H9 (cell line): ENCODE measurements around the gene OR2L3. TPM values are rescaled to one million over a fixed set of nuclear protein-coding genes. Genes with fewer than 3 reads are reported as not detected.

ENCODE experiments used
- DNase-seq: peaks from one replicate; pipeline ENCODE4 v3.0.0-alpha.2; 2017
- H2AFZ ChIP-seq: one replicate; pipeline ENCODE4 v1.6.1; 2013; ENCODE audit warnings: mild to moderate bottlenecking, low read length, control low read depth, moderate library complexity
- H2AK5ac ChIP-seq: 2 replicates; pipeline ENCODE4 v1.6.1; 2013; ENCODE audit warnings: low read length, control low read depth, mixed read lengths; ENCODE audit not compliant: insufficient read length
- H2BK120ac ChIP-seq: one replicate; pipeline ENCODE4 v1.6.1; 2013; ENCODE audit warnings: low read depth, mild to moderate bottlenecking, low read length, control low read depth, inconsistent platforms; ENCODE audit not compliant: poor library complexity, severe bottlenecking
- H2BK12ac ChIP-seq: 2 replicates; pipeline ENCODE4 v1.6.1; 2013; ENCODE audit warnings: low read length, control low read depth, mixed read lengths, low read depth; ENCODE audit not compliant: insufficient read length
- H2BK15ac ChIP-seq: 2 replicates; pipeline ENCODE4 v1.6.1; 2013; ENCODE audit warnings: low read depth, low read length, control low read depth
- H2BK20ac ChIP-seq: one replicate; pipeline ENCODE4 v1.6.1; 2013; ENCODE audit warnings: low read depth, mild to moderate bottlenecking, low read length, control low read depth, inconsistent platforms; ENCODE audit not compliant: poor library complexity, severe bottlenecking
- H2BK5ac ChIP-seq: 2 replicates; pipeline ENCODE4 v1.6.1; 2013; ENCODE audit warnings: low read length, control low read depth, mixed read lengths; ENCODE audit not compliant: insufficient read length
- H3K14ac ChIP-seq: 2 replicates; pipeline ENCODE4 v1.6.1; 2013; ENCODE audit warnings: low read length, control low read depth; ENCODE audit not compliant: insufficient read depth
- H3K18ac ChIP-seq: 2 replicates; pipeline ENCODE4 v1.6.1; 2013; ENCODE audit warnings: low read depth, mild to moderate bottlenecking, mixed read lengths, low read length, control low read depth; ENCODE audit not compliant: insufficient read length
- H3K23ac ChIP-seq: 2 replicates; pipeline ENCODE4 v1.6.1; 2013; ENCODE audit warnings: low read length, control low read depth, mixed read lengths, low read depth; ENCODE audit not compliant: insufficient read length
- H3K23me2 ChIP-seq: 2 replicates; pipeline ENCODE4 v1.6.1; 2013; ENCODE audit warnings: low read depth, mild to moderate bottlenecking, mixed read lengths, low read length, control low read depth; ENCODE audit not compliant: insufficient read length, poor library complexity, severe bottlenecking
- H3K27ac ChIP-seq: 2 replicates; pipeline ENCODE4 v1.5.1; 2013; ENCODE audit warnings: low read length, control low read depth, mixed read lengths, low read depth; ENCODE audit not compliant: insufficient read length
- H3K27me3 ChIP-seq: 2 replicates; pipeline ENCODE4 v1.6.1; 2013; ENCODE audit warnings: low read length, control low read depth, inconsistent platforms; ENCODE audit not compliant: insufficient read depth
- H3K4ac ChIP-seq: 2 replicates; pipeline ENCODE4 v1.6.1; 2013; ENCODE audit warnings: low read depth, mild to moderate bottlenecking, control low read depth, inconsistent platforms, low read length, moderate library complexity
- H3K4me1 ChIP-seq: 2 replicates; pipeline ENCODE4 v1.6.1; 2013; ENCODE audit warnings: low read length, control low read depth, inconsistent platforms; ENCODE audit not compliant: insufficient read depth
- H3K4me2 ChIP-seq: 2 replicates; pipeline ENCODE4 v1.6.1; 2013; ENCODE audit warnings: low read length, control low read depth, mixed read lengths; ENCODE audit not compliant: insufficient read length, insufficient read depth
- H3K56ac ChIP-seq: 2 replicates; pipeline ENCODE4 v1.6.1; 2013; ENCODE audit warnings: low read depth, mild to moderate bottlenecking, mixed read lengths, low read length, control low read depth; ENCODE audit not compliant: insufficient read length
- H3K79me1 ChIP-seq: 2 replicates; pipeline ENCODE4 v1.6.1; 2013; ENCODE audit warnings: low read depth, mild to moderate bottlenecking, moderate library complexity, low read length, control low read depth, inconsistent platforms; ENCODE audit not compliant: insufficient read depth, poor library complexity, severe bottlenecking
- H3K79me2 ChIP-seq: 2 replicates; pipeline ENCODE4 v1.6.1; 2013; ENCODE audit warnings: low read length, control low read depth, inconsistent platforms; ENCODE audit not compliant: insufficient read depth
- H3K9ac ChIP-seq: 2 replicates; pipeline ENCODE4 v1.6.1; 2013; ENCODE audit warnings: low read length, control low read depth, mixed read lengths; ENCODE audit not compliant: insufficient read length; ENCODE audit errors: extremely low read depth
- H3K9me3 ChIP-seq: one replicate; pipeline ENCODE4 v1.6.1; 2013; ENCODE audit warnings: low read depth, low read length, inconsistent platforms; ENCODE audit not compliant: control insufficient read depth
- H3T11ph ChIP-seq: one replicate; pipeline ENCODE4 v1.6.1; 2013; ENCODE audit warnings: mild to moderate bottlenecking, low read length, control low read depth, inconsistent platforms
- H4K20me1 ChIP-seq: one replicate; pipeline ENCODE4 v1.6.1; 2013; ENCODE audit not compliant: control insufficient read depth, insufficient read length, insufficient read depth
- H4K5ac ChIP-seq: 2 replicates; pipeline ENCODE4 v1.6.1; 2013; ENCODE audit warnings: low read depth, mild to moderate bottlenecking, mixed read lengths, low read length, control low read depth; ENCODE audit not compliant: insufficient read length
- H4K8ac ChIP-seq: replicated peaks from 2 replicates; pipeline ENCODE4 v1.6.1; 2013; ENCODE audit warnings: low read length, control low read depth, mixed read lengths, low read depth; ENCODE audit not compliant: insufficient read length
- H4K91ac ChIP-seq: 2 replicates; pipeline ENCODE4 v1.6.1; 2013; ENCODE audit warnings: low read depth, mild to moderate bottlenecking, moderate library complexity, mixed read lengths, low read length, control low read depth; ENCODE audit not compliant: insufficient read length
- H3K27ac Mint-ChIP-seq, 3 experiments: 2 replicates in 2 of 3; 3 replicates in 1 of 3; pipeline ENCODE4 v1.8.0; 2020 to 2021; ENCODE audit warnings: mixed read lengths in 3 of 3, mild to moderate bottlenecking in 1 of 3, moderate library complexity in 1 of 3
- H3K27me3 Mint-ChIP-seq: 2 replicates; pipeline ENCODE4 v1.8.0; 2021; ENCODE audit warnings: low read depth, mild to moderate bottlenecking, moderate library complexity, mixed read lengths
- H3K36me3 Mint-ChIP-seq, 3 experiments: 2 replicates in 2 of 3; 3 replicates in 1 of 3; pipeline ENCODE4 v1.8.0; 2020 to 2021; ENCODE audit warnings: low read depth in 3 of 3, mixed read lengths in 3 of 3; ENCODE audit not compliant: insufficient read depth in 1 of 3
- H3K4me1 Mint-ChIP-seq, 2 experiments: 2 replicates each; pipeline ENCODE4 v1.8.0; 2020; ENCODE audit warnings: mixed read lengths in 2 of 2
- H3K4me3 Mint-ChIP-seq, 2 experiments: 2 replicates in 1 of 2; 3 replicates in 1 of 2; pipeline ENCODE4 v1.8.0; 2020 to 2021; ENCODE audit warnings: mild to moderate bottlenecking in 2 of 2, mixed read lengths in 2 of 2, moderate library complexity in 1 of 2
- H3K9me3 Mint-ChIP-seq, 2 experiments: 2 replicates in 1 of 2; 3 replicates in 1 of 2; pipeline ENCODE4 v1.8.0; 2020; ENCODE audit warnings: mild to moderate bottlenecking in 2 of 2, mixed read lengths in 2 of 2, moderate library complexity in 1 of 2
- CTCF ChIP-seq: fragments of 200-600 bp; sonication (generic); conservative IDR thresholded peaks from 3 replicates; pipeline ENCODE4 v1.8.0; 2021; ENCODE audit warnings: antibody characterized with exemption, mild to moderate bottlenecking
- WGBS: extraction: QIAGEN DNeasy Blood & Tissue Kit; methylation state at CpG from one replicate; pipeline ENCODE4 v1.1.7; 2013; ENCODE audit warnings: missing lambda C conversion rate, low lambda C conversion rate, mixed read lengths; ENCODE audit not compliant: insufficient read length; ENCODE audit errors: extremely low coverage; 5-methylcytosine and 5-hydroxymethylcytosine counted together
- total RNA-seq: library from RNA; stranded (reverse); gene quantifications from 2 replicates; pipeline ENCODE4 v1.2.1, GENCODE V29; 2021

The OR2L3 gene
- total RNA-seq, 1 experiment from 2014 or later, result not detected

GRCh38 chr1:247998811-247999210, 47.8 kb upstream of the OR2L3 start:
- Histone ChIP-seq H3K18ac (no peak overlapping the region), H2AK5ac (no peak overlapping the region), H2BK20ac (no peak overlapping the region), H3K9ac (no peak overlapping the region), H4K8ac (no peak overlapping the region), H3K4me1 (no peaks in the 10 kb centered on the region), H3K27ac (no peak overlapping the region), H3K27me3 (no peaks in the 10 kb centered on the region), H4K91ac (no peak overlapping the region), H3K4me2 (no peak overlapping the region), H2BK5ac (no peak overlapping the region), H3K56ac (no peak overlapping the region), H3K23me2 (no peaks in the 10 kb centered on the region), H2BK12ac (no peak overlapping the region), H3K79me2 (no peaks in the 10 kb centered on the region), H3K14ac (no peak overlapping the region), H4K5ac (no peak overlapping the region), H3T11ph (no peak overlapping the region), H3K4ac (no peak overlapping the region), H2BK120ac (no peak overlapping the region), H3K79me1 (no peaks in the 10 kb centered on the region), H2AFZ (no peak overlapping the region), H4K20me1 (no peaks in the 10 kb centered on the region), H2BK15ac (no peak overlapping the region), H3K23ac (no peak overlapping the region), H3K9me3 (peaks cover 54% of the 10 kb centered on the region)
- Mint-ChIP-seq H3K27me3 (peaks cover 1% of the 10 kb centered on the region; the same call in 1 of the 2 replicates), H3K9me3 (peaks cover 70 to 74% of the 10 kb centered on the region in 2 experiments), H3K4me1 (no peaks in the 10 kb centered on the region), H3K36me3 (peaks cover 0 to 30% (median 10%) of the 10 kb centered on the region in 3 experiments; a peak in 5 of 7 replicates), H3K4me3 (no peak overlapping the region), H3K27ac (no peak overlapping the region)
- DNase-seq, result no peak
- WGBS, result no CpG with 5 or more reads among the region's 2 CpGs
- TF ChIP-seq CTCF, result no peak
